Measurements from ENCODE around the gene SYNPO. TPM values are rescaled to one million over a fixed set of nuclear protein-coding genes. Genes with fewer than 3 reads are reported as not detected.

The SYNPO gene
- total RNA-seq, 1 donor from 2014 or later = 0.02 TPM

- intact Hi-C loops (cut with micrococcal nuclease) = no loop called here
Measured at GRCh38 chr5:150676578-150676977, 36.1 kb downstream of the SYNPO start.

DNA sequence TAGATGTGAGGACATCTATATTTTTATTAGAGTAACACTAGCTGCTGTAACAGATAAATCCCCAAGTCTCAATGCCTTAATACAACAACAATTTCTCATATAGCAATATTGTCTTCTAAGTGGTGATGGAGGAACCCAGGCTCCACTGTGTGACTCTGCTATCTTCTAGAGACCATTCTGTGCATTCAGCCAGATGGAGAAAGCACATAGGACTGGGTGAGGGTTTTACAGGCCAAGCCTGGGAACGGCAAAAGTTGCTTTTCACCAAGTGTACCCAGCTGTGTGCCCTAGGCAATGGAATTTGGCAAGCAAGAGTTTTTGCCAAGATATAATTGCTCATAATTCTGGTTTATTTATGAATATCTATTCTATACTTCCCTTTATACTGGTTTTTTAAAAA lies 48.7 kb downstream of the SYNPO start:
- intact Hi-C loops (cut with micrococcal nuclease) = no loop called here

DNA sequence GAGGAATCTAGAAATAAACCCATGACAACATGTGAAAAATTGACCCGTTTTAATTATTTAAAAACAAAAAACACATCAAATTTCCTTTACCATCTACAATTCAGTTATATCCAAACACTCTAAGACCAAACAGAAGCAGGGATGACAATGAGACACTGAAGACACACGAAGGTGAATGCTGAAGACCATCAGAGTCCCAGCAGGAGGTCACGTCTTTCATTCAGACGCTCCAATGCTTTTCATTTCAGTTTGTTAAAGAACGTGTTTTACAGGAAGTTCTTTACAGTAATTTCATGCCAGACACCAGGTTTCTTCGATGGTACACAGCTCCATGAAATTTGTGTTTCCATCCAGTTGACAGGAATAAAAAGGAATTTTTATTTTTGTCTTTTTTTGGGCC lies 50.3 kb downstream of the SYNPO start:
- intact Hi-C loops (cut with micrococcal nuclease) = no loop called here

- intact Hi-C loops (cut with micrococcal nuclease) = no loop called here
Measured at GRCh38 chr5:150692276-150692675, 51.8 kb downstream of the SYNPO start.

DNA sequence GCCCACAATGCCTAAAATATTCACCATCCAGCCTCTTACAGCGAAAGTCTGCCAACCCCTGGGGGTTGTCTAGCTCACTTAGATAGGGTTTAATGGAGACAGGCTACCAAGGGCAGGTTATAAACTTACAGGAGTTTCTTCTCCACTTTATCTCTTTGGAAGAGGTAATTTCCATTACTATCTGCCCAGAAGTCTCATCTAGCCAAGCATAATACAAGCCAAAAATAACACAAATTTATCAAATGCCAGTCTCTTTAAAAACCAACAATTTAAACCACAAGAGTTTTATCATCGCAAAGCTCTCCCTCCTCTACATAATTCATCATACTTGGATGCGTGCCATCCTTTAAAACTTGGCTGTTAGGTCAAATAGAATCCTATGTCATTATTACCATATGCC lies 54.2 kb downstream of the SYNPO start:
- intact Hi-C loops (cut with micrococcal nuclease) = no loop called here

DNA sequence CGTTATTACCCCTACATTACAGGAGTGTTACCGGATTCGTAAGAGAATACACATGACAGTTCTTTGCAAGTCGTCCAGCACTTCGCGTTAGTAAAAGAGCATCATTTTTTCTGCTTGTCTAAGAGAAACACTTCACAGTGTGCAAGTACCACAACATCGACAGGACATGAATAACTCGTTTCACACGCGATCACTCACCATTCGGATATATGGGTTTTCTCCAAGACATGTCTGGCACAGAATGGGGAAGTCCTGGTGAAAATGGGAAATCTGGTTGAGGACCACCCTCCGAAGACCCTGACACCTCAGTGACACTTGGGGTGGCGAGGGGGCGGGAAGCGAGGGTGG lies 59.8 kb downstream of the SYNPO start:
- intact Hi-C loops (cut with micrococcal nuclease) = loop anchor here (1.0 to 5.0 kb wide), 6 partner anchors 39 to 698 kb away; partner anchors contain the start of genes GM2A, HMGXB3 and TIGD6

DNA sequence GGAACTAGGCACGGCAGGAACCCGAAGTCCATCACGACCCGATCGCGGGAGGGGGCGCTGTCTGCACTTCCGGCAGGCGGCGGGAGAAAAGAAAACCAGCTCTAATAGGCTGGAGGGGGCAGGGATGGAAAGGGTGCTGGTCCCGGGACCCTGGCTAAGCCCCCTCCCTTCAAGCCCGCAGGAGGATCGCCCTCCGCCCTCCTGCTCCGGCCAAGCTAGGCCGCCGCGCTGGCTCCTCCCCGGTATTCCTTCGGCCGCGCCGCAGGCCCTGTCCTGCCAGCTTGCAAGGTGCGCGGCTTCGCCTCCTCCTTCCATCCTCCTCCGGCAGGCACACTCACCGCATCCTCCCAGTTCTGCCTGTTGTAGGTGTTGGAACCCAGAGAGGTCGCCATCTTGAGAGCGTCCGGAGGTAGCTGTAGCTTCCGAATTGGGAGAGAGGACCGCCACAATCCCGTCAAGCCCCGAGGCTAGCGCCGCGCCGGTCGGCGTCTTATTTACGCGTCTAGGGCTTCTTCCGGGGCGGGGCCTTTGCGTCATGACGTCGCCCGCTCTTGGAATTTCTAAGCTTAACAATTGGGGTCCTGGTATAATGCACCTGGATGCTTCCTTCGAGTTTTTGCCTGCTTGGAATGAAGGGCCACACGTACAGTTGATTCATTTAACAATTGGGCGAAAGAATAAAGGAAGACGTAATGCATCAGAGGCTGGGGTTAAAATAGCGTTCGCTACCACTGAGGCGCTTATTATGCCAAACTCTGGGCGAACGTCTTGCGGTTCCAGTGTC lies 60.3 kb downstream of the SYNPO start, which contains the start of gene RBM22:
Gene RBM22, minus strand, starts transcription at position 469 of the 784 bp plus-strand sequence. Its CDS starts 77 bp downstream, at position 392.
- intact Hi-C loops (cut with micrococcal nuclease) = loop anchor here (1.0 to 5.0 kb wide), 12 partner anchors 38 to 698 kb away; partner anchors contain the start of genes CD74, GM2A, HMGXB3 and RPS14

DNA sequence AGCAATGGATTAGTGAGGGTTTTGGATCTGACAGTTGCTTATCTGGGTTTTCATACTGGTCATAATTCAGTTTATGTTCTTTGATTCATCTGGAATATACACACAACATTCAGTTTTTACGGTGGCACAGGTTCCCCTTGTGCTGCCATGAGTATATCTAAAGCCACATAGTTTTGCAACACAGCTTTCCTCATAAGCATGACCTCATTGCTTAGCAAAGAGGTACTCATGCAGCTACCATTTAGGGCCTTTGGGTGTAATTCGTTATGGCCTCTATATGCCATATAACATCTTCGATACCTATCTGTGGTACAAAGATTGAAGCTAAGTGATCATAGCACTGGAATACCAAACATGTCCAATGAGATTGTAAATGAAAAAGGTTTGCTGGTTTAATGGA lies 63.3 kb downstream of the SYNPO start:
- intact Hi-C loops (cut with micrococcal nuclease) = loop anchor here (5.0 kb wide), 2 partner anchors 549 to 701 kb away; partner anchors contain the start of genes GM2A, HMGXB3 and TIGD6

GRCh38 chr5:150706776-150707390 lies 66.4 kb downstream of the SYNPO start:
- intact Hi-C loops (cut with micrococcal nuclease) = no loop called here

Other genes starting within 250 kb of the SYNPO start
- 624 and 634 TPM in 2 replicates for gene CD74, start 227.8 kb upstream of the SYNPO start, total RNA-seq
- 2,302 and 2,378 TPM in 2 replicates for gene RPS14, start 190.9 kb upstream of the SYNPO start, total RNA-seq
- gene NDST1, start 132.5 kb upstream of the SYNPO start, total RNA-seq = 0.36 and 0.41 TPM in 2 replicates
- gene MYOZ3, start 20.6 kb downstream of the SYNPO start, total RNA-seq = 0.07 TPM in 1 of 2 replicates, not detected in the other
- 66.0 and 70.4 TPM in 2 replicates for gene RBM22, start 60.4 kb downstream of the SYNPO start, total RNA-seq
- gene DCTN4, start 118.4 kb downstream of the SYNPO start, total RNA-seq = 40.6 and 42.0 TPM in 2 replicates
- 20.4 TPM in 2 replicates for gene SMIM3, start 138.1 kb downstream of the SYNPO start, total RNA-seq
- 3.5 and 4.2 TPM in 2 replicates for gene IRGM, start 205.9 kb downstream of the SYNPO start, total RNA-seq